ENCODE measurements around the gene PLEKHS1.
"Not testable (repeated sequence)": the region's sequence is repeated elsewhere in the genome, so short reads cannot be mapped to it uniquely, and the experiment has no call there.

Gene PLEKHS1

GRCh38 chr10:113819989-113820388 lies 68.5 kb downstream of the PLEKHS1 start:
- no peak overlapping the region for H3K27ac ChIP-seq (ENCODE audit: poor library complexity, severe bottlenecking)
- H3K36me3 ChIP-seq (ENCODE audit: low read depth): no peaks in the 10 kb centered on the region
- no peak overlapping the region for H3K4me3 ChIP-seq (ENCODE audit: severe bottlenecking)
- no peaks in the 10 kb centered on the region for H3K9me3 ChIP-seq (ENCODE audit: severe bottlenecking)
- ATAC-seq (ENCODE audit: low read depth): no peak
- no peaks in the 10 kb centered on the region for H3K4me1 ChIP-seq (ENCODE audit: insufficient read depth, poor library complexity, severe bottlenecking)
- no peak for DNase-seq (ENCODE audit: low spot score)
- H3K27me3 ChIP-seq (ENCODE audit: insufficient read depth, poor library complexity, severe bottlenecking): no peaks in the 10 kb centered on the region
- TF ChIP-seq CTCF (IDR thresholded peaks at IDR 0.05; ENCODE audit: poor library complexity, severe bottlenecking): no peak

- no peaks in the 10 kb centered on the region for H3K4me1 ChIP-seq (ENCODE audit: insufficient read depth, poor library complexity, severe bottlenecking)
- no peaks in the 10 kb centered on the region for H3K36me3 ChIP-seq (ENCODE audit: low read depth)
- DNase-seq (ENCODE audit: low spot score): no peak
- no peak for TF ChIP-seq CTCF (IDR thresholded peaks at IDR 0.05; ENCODE audit: poor library complexity, severe bottlenecking)
- no peak overlapping the region for H3K27ac ChIP-seq (ENCODE audit: poor library complexity, severe bottlenecking)
- ATAC-seq (ENCODE audit: low read depth): no peak
- no peaks in the 10 kb centered on the region for H3K9me3 ChIP-seq (ENCODE audit: severe bottlenecking)
- no peaks in the 10 kb centered on the region for H3K27me3 ChIP-seq (ENCODE audit: insufficient read depth, poor library complexity, severe bottlenecking)
- no peak overlapping the region for H3K4me3 ChIP-seq (ENCODE audit: severe bottlenecking)
Observed at GRCh38 chr10:113820507-113820906, 69.0 kb downstream of the PLEKHS1 start.

GRCh38 chr10:113821306-113821705 lies 69.8 kb downstream of the PLEKHS1 start:
- not testable (repeated sequence) for ATAC-seq (ENCODE audit: low read depth); H3K36me3 ChIP-seq (ENCODE audit: low read depth); DNase-seq (ENCODE audit: low spot score); H3K9me3 ChIP-seq (ENCODE audit: severe bottlenecking); H3K27ac ChIP-seq (ENCODE audit: poor library complexity, severe bottlenecking); H3K4me1 ChIP-seq (ENCODE audit: insufficient read depth, poor library complexity, severe bottlenecking); H3K27me3 ChIP-seq (ENCODE audit: insufficient read depth, poor library complexity, severe bottlenecking); H3K4me3 ChIP-seq (ENCODE audit: severe bottlenecking)

- no peaks in the 10 kb centered on the region for H3K36me3 ChIP-seq (ENCODE audit: low read depth)
Observed at GRCh38 chr10:113822174-113822573, 70.7 kb downstream of the PLEKHS1 start.

GRCh38 chr10:113823389-113823788 lies 71.9 kb downstream of the PLEKHS1 start:
- Histone ChIP-seq H3K4me3 (ENCODE audit: severe bottlenecking) (no peak overlapping the region), H3K27ac (ENCODE audit: poor library complexity, severe bottlenecking) (no peak overlapping the region), H3K9me3 (ENCODE audit: severe bottlenecking) (no peaks in the 10 kb centered on the region), H3K27me3 (ENCODE audit: insufficient read depth, poor library complexity, severe bottlenecking) (no peaks in the 10 kb centered on the region), H3K36me3 (ENCODE audit: low read depth) (no peaks in the 10 kb centered on the region), H3K4me1 (ENCODE audit: insufficient read depth, poor library complexity, severe bottlenecking) (no peaks in the 10 kb centered on the region)
- DNase-seq (ENCODE audit: low spot score) (no peak), ATAC-seq (ENCODE audit: low read depth) (no peak)
- no peak for TF ChIP-seq CTCF (IDR thresholded peaks at IDR 0.05; ENCODE audit: poor library complexity, severe bottlenecking)

More at GRCh38 chr10:113822174-113822573, 70.7 kb downstream of the PLEKHS1 start:
- Histone ChIP-seq H3K9me3 (ENCODE audit: severe bottlenecking) (no peaks in the 10 kb centered on the region), H3K4me3 (ENCODE audit: severe bottlenecking) (no peak overlapping the region), H3K4me1 (ENCODE audit: insufficient read depth, poor library complexity, severe bottlenecking) (no peaks in the 10 kb centered on the region), H3K27ac (ENCODE audit: poor library complexity, severe bottlenecking) (no peak overlapping the region), H3K27me3 (ENCODE audit: insufficient read depth, poor library complexity, severe bottlenecking) (no peaks in the 10 kb centered on the region)
- no peak for DNase-seq (ENCODE audit: low spot score)
- TF ChIP-seq CTCF (IDR thresholded peaks at IDR 0.05; ENCODE audit: poor library complexity, severe bottlenecking): no peak
- no peak for ATAC-seq (ENCODE audit: low read depth)

Measured in RWPE2 (cell line).